Right ventricle myocardium superior (tissue), 1 donor: Measurements from ENCODE around the gene INTS2. TPM values are rescaled to one million over a fixed set of nuclear protein-coding genes. Genes with fewer than 3 reads are reported as not detected.
"Not testable (repeated sequence)": the region's sequence is repeated elsewhere in the genome, so short reads cannot be mapped to it uniquely, and the experiment has no call there.

ENCODE experiments used
- ATAC-seq: fragments of 200-7000 bp; cut with Tn5 transposase; one replicate; pipeline ENCODE4 v1.9.1; 2020; ENCODE audit warnings: mild to moderate bottlenecking; ENCODE audit not compliant: poor library complexity
- DNase-seq: peaks from one replicate; pipeline ENCODE4 v3.0.0-alpha.2; 2020
- intact Hi-C: fragments of 100-400 bp; cut with DNase I; formaldehyde crosslinking; loops from one replicate; pipeline ENCODE4 v1.11.2; 2022
- long read RNA-seq: library from polyadenylated mRNA; unstranded; transcript quantifications from one replicate; pipeline ENCODE4 v2.0.0, GENCODE V29; 2021
- total RNA-seq: library from RNA; stranded (reverse); fragmentation: NEBNext Ultra II Directional; extraction: Animal tissue kit (Norgen Biotek cat#: 25700); gene quantifications from one replicate; pipeline ENCODE4 v1.2.1, GENCODE V29; 2021
- donor health status: DM: no; HTN: yes; CAD: no; lungs with severe emphysema.

Gene INTS2
- 8.7 TPM for total RNA-seq
- long read RNA-seq, partial matches to known transcripts, result 1 of 1 reads
- long read RNA-seq, other reads (novel, unspliced or antisense), result 0 of 1 reads

- intact Hi-C loops, result loop anchor here (5.0 kb wide), 1 partner anchor 140 kb away; the partner anchor contains the start of gene MED13
- DNase-seq (peak; percentile 98), ATAC-seq (peak; percentile 100)
These were observed at the start of gene INTS2 for GRCh38 chr17:61927208-61928100. INTS2 (minus strand) TSS chr17:61927982; CDS start chr17:61926644, 1,338 bp downstream.

- ATAC-seq (no peak), DNase-seq (no peak)
- intact Hi-C loops, result no loop called here
These were observed 46.3 kb upstream of the INTS2 start for GRCh38 chr17:61974115-61974514.

GRCh38 chr17:61972311-61972710 lies 44.5 kb upstream of the INTS2 start:
- no peak for ATAC-seq
- no peak for DNase-seq
- intact Hi-C loops, result no loop called here

GRCh38 chr17:61970030-61970429 lies 42.2 kb upstream of the INTS2 start:
- no peak for DNase-seq
- intact Hi-C loops, result no loop called here
- ATAC-seq, result no peak

GRCh38 chr17:61968757-61969156 lies 41.0 kb upstream of the INTS2 start:
- intact Hi-C loops, result no loop called here
- no peak for ATAC-seq
- DNase-seq, result no peak

- DNase-seq (no peak), ATAC-seq (no peak)
- intact Hi-C loops, result no loop called here
These were observed 39.9 kb upstream of the INTS2 start for GRCh38 chr17:61967729-61968128.

GRCh38 chr17:61966191-61966590 lies 38.4 kb upstream of the INTS2 start:
- DNase-seq, result no peak
- no peak for ATAC-seq
- intact Hi-C loops, result no loop called here

GRCh38 chr17:61955619-61956018 lies 27.8 kb upstream of the INTS2 start:
- DNase-seq, result no peak
- ATAC-seq, result no peak
- intact Hi-C loops, result no loop called here

- intact Hi-C loops, result no loop called here
- DNase-seq (no peak), ATAC-seq (no peak)
These were observed 19.7 kb upstream of the INTS2 start for GRCh38 chr17:61947367-61948078.

GRCh38 chr17:61946359-61946758 lies 18.6 kb upstream of the INTS2 start:
- intact Hi-C loops, result no loop called here
- no peak for ATAC-seq
- no peak for DNase-seq

GRCh38 chr17:61943117-61943516 lies 15.3 kb upstream of the INTS2 start:
- no peak for DNase-seq
- intact Hi-C loops, result no loop called here
- no peak for ATAC-seq

GRCh38 chr17:61942085-61942484 lies 14.3 kb upstream of the INTS2 start:
- no peak for ATAC-seq
- intact Hi-C loops, result no loop called here
- DNase-seq, result no peak

GRCh38 chr17:61928101-61928436 lies 287 bp upstream of the INTS2 start:
- no peak for ATAC-seq
- intact Hi-C loops, result loop anchor here (5.0 kb wide), 1 partner anchor 139 kb away; the partner anchor contains the start of gene MED13
- no peak for DNase-seq

- intact Hi-C loops, result loop anchor here (5.0 kb wide), 1 partner anchor 140 kb away; the partner anchor contains the start of gene MED13
- ATAC-seq, result peak; percentile 18
- DNase-seq, result no peak
These were observed 965 bp downstream of the INTS2 start for GRCh38 chr17:61926826-61927207.

- ATAC-seq, DNase-seq, intact Hi-C loops: not testable (repeated sequence)
These were observed 12.6 kb downstream of the INTS2 start for GRCh38 chr17:61915162-61915561.

- intact Hi-C loops, result no loop called here
- no peak for DNase-seq
- no peak for ATAC-seq
These were observed 19.3 kb downstream of the INTS2 start for GRCh38 chr17:61908292-61909037.

- no peak for DNase-seq
- ATAC-seq, result no peak
- intact Hi-C loops, result no loop called here
These were observed 20.4 kb downstream of the INTS2 start for GRCh38 chr17:61907361-61907760.

GRCh38 chr17:61904094-61904710 lies 23.6 kb downstream of the INTS2 start:
- ATAC-seq (no peak), DNase-seq (no peak)
- intact Hi-C loops, result no loop called here

GRCh38 chr17:61903251-61903650 lies 24.5 kb downstream of the INTS2 start:
- intact Hi-C loops, result no loop called here
- ATAC-seq (no peak), DNase-seq (no peak)
